ENCODE measurements around the gene CIART.
A peak's percentile ranks its signal among the peaks of the same experiment; 100 is the strongest.

CIART gene

DNA sequence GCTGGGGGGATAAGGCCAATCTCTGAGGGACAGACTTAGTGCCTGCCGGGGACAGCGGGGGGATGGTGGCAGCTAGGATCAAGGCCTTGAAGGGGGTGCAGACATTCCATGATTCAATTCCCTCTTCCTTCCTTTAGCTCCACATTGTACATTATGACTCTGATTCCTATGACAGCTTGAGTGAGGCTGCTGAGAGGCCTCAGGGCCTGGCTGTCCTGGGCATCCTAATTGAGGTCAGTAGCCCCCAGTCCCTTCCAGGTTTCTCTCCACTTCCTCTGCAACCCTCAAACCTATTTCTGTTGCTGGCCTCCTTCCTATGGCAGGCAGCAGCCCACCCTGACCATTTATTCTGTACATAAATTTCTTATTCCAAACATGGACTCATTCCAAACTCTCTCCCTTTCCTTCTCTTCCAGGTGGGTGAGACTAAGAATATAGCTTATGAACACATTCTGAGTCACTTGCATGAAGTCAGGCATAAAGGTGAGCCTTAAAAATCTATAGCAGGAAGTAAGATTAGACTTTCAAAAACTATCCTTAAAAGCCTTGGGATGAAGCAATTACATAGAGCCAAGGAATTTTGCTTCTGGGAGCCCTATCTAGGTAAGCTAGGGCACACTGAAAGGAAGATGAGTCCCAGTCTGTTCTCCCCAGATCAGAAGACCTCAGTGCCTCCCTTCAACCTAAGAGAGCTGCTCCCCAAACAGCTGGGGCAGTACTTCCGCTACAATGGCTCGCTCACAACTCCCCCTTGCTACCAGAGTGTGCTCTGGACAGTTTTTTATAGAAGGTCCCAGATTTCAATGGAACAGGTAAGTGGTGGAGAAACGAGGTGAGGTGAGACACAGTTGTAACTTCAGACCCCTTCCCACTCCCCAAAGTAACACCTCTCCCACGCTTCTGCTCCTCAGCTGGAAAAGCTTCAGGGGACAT is 19.7 kb upstream of the CIART start:
- no peak for DNase-seq (ENCODE audit: low read depth)
- TF ChIP-seq, protein P1, sequence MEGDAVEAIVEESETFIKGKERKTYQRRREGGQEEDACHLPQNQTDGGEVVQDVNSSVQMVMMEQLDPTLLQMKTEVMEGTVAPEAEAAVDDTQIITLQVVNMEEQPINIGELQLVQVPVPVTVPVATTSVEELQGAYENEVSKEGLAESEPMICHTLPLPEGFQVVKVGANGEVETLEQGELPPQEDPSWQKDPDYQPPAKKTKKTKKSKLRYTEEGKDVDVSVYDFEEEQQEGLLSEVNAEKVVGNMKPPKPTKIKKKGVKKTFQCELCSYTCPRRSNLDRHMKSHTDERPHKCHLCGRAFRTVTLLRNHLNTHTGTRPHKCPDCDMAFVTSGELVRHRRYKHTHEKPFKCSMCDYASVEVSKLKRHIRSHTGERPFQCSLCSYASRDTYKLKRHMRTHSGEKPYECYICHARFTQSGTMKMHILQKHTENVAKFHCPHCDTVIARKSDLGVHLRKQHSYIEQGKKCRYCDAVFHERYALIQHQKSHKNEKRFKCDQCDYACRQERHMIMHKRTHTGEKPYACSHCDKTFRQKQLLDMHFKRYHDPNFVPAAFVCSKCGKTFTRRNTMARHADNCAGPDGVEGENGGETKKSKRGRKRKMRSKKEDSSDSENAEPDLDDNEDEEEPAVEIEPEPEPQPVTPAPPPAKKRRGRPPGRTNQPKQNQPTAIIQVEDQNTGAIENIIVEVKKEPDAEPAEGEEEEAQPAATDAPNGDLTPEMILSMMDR (conservative IDR thresholded peaks at IDR 0.05; ENCODE audit: low read depth, low read length), result no peak
- H3K4me3 ChIP-seq (ENCODE audit: low read depth, low read length), result no peak overlapping the region

- H3K4me3 ChIP-seq (ENCODE audit: low read depth, low read length), result no peak overlapping the region
- no peak for DNase-seq (ENCODE audit: low read depth)
- TF ChIP-seq, protein P1 (conservative IDR thresholded peaks at IDR 0.05; ENCODE audit: low read depth, low read length), result no peak
These were observed 18.8 kb upstream of the CIART start for GRCh38 chr1:150263549-150263948.

- H3K4me3 ChIP-seq (ENCODE audit: low read depth, low read length), result peak overlapping the region; percentile 76
- no peak for DNase-seq (ENCODE audit: low read depth)
- TF ChIP-seq, protein P1 (conservative IDR thresholded peaks at IDR 0.05; ENCODE audit: low read depth, low read length), result no peak
These were observed 14.5 kb upstream of the CIART start for GRCh38 chr1:150267896-150268295.

DNA sequence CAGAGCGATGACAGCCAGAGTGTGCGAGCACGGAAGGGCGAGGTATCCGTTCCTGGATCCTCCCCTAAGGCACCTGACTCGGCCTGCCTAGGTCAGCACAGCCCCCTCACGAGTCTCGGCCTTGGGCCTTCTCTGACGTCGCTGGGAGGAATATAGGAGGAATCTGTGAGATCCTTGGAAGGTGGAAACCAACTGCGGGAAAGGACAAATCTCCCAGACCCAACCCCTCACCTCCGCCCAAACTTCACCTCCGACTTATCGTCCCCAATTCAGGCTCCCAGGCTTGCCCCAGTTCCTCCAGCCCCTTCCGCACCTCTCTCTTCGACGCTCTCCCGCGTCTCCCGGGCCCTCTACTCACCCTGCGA is 14.0 kb upstream of the CIART start:
- H3K4me3 ChIP-seq (ENCODE audit: low read depth, low read length), result peak overlapping the region; percentile 76
- TF ChIP-seq, protein P1 (conservative IDR thresholded peaks at IDR 0.05; ENCODE audit: low read depth, low read length), result no peak
- peak; percentile 51 for DNase-seq (ENCODE audit: low read depth)

DNA sequence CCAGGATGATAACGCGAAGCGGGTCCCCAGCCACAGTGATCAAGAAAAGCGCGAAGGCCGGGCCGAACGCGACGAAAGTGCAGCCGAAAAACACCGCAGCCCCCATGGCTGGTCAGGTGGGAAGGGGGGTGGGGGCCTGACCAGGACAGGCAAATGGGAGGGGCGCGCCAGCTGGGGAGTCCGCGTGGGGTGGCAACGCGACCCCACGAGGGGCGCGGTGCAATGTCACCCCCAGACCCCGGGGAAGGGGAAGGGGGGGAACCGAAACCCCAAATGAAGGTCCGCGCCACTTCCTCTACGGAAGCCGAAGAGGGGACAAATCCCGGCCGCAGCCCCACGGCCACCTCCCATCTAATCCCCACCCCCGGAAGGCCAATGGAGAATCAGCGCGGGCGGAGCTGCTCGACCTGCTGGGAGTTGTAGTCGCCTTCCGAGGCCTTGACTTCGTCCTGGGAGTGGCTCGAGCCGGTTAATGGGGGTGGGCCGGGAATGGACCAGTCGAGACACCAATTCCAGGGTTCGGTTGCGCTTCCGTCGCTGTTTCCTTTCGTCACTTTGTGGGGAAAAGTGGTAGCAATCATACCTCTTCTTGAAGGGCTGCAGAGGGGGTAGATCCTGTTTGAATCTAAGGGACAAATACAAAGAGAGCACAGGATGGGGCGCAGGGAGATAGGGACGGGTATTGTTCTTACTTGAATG is 13.5 kb upstream of the CIART start, which contains the start of gene APH1A:
Gene APH1A (minus strand): TSS at position 312 of the 699 bp plus-strand sequence. CDS start 206 bp downstream, at position 106.
- TF ChIP-seq, protein P1 (conservative IDR thresholded peaks at IDR 0.05; ENCODE audit: low read depth, low read length), result no peak
- peak; percentile 98 for DNase-seq (ENCODE audit: low read depth)
- peak within 1 kb of the TSS; percentile 76 for H3K4me3 ChIP-seq (ENCODE audit: low read depth, low read length)

- TF ChIP-seq, protein P1 (conservative IDR thresholded peaks at IDR 0.05; ENCODE audit: low read depth, low read length), result no peak
- no peak for DNase-seq (ENCODE audit: low read depth)
- peak overlapping the region; percentile 76 for H3K4me3 ChIP-seq (ENCODE audit: low read depth, low read length)
These were observed 12.9 kb upstream of the CIART start for GRCh38 chr1:150269451-150269850.

Data from choroid plexus epithelial cell (primary cell).